Measurements from ENCODE around the gene IMP4. TPM values are rescaled to one million over a fixed set of nuclear protein-coding genes. Genes with fewer than 3 reads are reported as not detected.

Gene IMP4
- total RNA-seq, 4 donors from 2014 or later: 69.2 to 112 (median 91.2) TPM

DNA sequence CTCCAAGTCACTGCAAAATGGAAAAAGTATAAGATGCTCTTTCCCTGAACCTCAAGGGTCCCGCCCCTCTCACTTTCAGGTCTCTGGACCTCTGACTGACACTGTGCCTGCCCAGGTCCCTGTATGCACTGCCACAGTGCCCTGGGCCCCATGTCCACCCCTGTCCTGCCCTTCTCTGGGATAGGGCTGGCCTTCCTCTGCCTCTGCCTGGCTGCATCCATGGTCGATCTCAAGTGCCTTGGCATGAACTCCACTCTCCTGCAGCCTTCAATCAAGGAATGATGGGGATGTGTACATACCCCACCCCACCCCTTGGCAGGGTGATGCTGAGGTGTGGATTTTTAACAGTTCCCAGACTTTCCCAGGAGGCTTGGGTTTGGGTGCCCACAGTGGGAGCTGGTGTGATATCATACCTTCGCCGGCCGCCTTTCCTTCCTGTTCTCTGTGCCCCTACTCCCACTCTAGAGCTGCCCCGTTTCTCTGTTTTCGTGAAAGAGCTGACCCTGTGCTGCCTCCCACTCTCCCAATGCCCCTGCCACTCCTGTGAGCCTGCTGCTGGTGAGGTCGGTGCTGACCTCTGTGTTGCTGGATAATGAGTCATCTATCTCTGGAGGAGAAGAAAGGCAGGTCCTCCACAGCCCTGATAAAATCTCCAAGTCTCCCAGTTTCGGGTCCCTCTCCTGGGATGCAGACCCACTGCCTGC is 32.0 kb downstream of the IMP4 start:
- intact Hi-C loops (cut with DNase I): no loop called here
- Histone ChIP-seq H3K4me1 (peaks cover 14 to 51% (median 16%) of the 10 kb centered on the region in 3 donors), H3K27ac (no peak overlapping the region), H3K9me3 (no peaks in the 10 kb centered on the region), H3K36me3 (peaks cover 0 to 25% (median 0%) of the 10 kb centered on the region in 3 donors), H3K27me3 (no peaks in the 10 kb centered on the region), H3K4me3 (no peak overlapping the region)
- DNase-seq: no peak
- TF ChIP-seq POLR2A (IDR thresholded peaks at IDR 0.05): no peak
- TF ChIP-seq, protein P1, sequence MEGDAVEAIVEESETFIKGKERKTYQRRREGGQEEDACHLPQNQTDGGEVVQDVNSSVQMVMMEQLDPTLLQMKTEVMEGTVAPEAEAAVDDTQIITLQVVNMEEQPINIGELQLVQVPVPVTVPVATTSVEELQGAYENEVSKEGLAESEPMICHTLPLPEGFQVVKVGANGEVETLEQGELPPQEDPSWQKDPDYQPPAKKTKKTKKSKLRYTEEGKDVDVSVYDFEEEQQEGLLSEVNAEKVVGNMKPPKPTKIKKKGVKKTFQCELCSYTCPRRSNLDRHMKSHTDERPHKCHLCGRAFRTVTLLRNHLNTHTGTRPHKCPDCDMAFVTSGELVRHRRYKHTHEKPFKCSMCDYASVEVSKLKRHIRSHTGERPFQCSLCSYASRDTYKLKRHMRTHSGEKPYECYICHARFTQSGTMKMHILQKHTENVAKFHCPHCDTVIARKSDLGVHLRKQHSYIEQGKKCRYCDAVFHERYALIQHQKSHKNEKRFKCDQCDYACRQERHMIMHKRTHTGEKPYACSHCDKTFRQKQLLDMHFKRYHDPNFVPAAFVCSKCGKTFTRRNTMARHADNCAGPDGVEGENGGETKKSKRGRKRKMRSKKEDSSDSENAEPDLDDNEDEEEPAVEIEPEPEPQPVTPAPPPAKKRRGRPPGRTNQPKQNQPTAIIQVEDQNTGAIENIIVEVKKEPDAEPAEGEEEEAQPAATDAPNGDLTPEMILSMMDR (IDR thresholded peaks at IDR 0.05): no peak
- 82 to 95% methylated on average over 5 to 9 of the region's 9 CpGs for WGBS, 2 donors

DNA sequence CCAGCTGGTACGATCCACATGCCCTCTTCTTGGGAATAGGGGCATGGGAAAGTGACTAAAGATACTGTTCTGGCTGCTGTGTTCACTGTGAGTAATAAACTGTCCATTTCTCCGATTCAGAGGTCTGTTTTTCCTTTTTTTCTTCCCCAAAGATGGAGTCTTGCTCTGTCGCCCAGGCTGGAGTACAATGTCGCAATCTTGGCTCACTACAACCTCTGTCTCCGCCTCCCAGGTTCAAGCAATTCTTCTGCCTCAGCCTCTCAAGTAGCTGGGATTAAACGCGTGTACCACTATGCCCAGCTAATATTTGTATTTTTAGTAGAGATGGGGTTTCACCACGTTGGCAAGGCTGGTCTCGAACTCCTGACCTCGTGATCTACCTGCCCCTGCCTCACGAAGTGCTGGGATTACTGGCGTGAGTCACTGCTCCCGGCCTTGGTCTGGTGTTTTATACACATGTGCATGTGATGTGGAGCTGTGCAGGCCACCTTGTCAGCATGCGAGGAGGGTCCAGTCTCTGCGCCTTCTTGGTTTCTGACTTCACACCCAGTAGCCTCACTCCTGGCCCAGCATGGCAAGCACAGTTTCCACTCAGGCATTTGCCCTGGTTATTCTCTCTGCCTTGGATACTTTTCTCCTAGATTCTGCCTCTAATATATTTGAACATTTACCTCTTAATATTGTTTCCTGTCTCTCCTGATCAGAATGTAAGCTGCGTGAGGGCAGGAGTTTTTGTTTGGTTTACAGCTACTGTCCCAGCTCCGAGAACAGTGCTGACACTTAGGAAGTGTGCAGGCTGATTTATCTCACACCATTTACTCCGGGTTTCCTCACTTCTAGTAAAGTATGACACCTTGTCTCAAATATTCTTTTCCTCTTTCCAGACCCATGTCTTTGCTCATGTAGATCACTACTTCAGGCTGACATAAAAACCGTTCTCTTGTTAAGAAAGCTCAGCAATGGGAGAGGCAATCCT is 32.9 kb downstream of the IMP4 start:
- no peak overlapping the region for H3K27ac ChIP-seq
- no peak for DNase-seq
- 89 to 93% methylated on average over 18 to 19 of the region's 19 CpGs for WGBS, 2 donors
- H3K36me3 ChIP-seq: peaks cover 0 to 17% (median 0%) of the 10 kb centered on the region in 3 donors
- no peaks in the 10 kb centered on the region for H3K27me3 ChIP-seq
- H3K4me3 ChIP-seq: no peak overlapping the region
- peaks cover 14 to 48% (median 16%) of the 10 kb centered on the region in 3 donors for H3K4me1 ChIP-seq
- H3K9me3 ChIP-seq: no peaks in the 10 kb centered on the region
- TF ChIP-seq, protein P1 (IDR thresholded peaks at IDR 0.05): no peak
- TF ChIP-seq POLR2A (IDR thresholded peaks at IDR 0.05): no peak
- intact Hi-C loops (cut with DNase I): no loop called here

DNA sequence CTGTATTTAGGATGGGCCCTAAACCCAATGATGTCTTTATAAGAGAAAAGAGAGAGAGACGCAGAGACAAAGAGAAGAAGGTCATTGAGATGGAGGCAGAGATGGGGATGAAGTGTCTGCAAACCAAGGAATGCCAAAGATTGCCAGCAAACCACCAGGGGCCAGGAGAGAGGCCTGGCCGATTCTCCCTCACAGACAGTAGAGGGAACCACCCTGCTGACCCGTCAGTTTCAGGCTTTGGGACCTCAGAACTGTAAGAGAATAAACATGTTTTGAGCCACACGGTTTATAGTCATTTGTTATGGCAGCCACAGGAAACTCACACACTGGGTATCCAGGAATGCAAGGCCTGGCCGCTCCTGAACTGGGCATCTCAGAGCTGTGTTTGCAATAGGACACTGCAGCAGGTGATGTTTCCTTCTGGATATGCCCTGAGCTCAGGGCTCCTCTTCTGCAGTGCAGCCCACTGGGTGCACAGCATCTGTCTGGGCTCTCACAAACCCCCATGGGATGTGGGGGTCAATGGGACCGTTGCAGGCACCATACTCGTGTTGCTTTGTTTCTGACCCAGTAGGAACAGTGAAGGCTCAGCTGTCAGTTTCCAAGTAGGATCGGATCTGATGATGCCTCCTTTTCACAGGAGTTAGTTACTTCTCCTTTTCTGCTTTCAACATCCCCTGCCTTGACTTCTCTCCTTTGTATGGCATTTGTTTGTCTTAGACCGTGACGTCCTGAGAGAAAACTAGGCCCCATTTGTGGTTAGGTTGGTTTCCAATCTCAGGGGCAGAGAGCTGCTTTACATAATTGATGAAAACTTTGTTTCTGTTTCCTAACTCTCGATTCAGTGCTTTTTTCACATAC is 34.0 kb downstream of the IMP4 start:
- Histone ChIP-seq H3K27ac (peak overlapping the region in 1 of 4 donors; percentile 17), H3K27me3 (no peaks in the 10 kb centered on the region), H3K4me3 (no peak overlapping the region), H3K36me3 (peaks cover 0 to 20% (median 0%) of the 10 kb centered on the region in 3 donors), H3K4me1 (peaks cover 4 to 38% (median 7%) of the 10 kb centered on the region in 3 donors), H3K9me3 (no peaks in the 10 kb centered on the region)
- DNase-seq: no peak
- intact Hi-C loops (cut with DNase I): no loop called here
- WGBS, 2 donors: 66 to 79% methylated on average over 10 of the region's 11 CpGs
- TF ChIP-seq POLR2A (IDR thresholded peaks at IDR 0.05): no peak
- TF ChIP-seq, protein P1 (IDR thresholded peaks at IDR 0.05): peak in 1 of 6 experiments; percentile 14

DNA sequence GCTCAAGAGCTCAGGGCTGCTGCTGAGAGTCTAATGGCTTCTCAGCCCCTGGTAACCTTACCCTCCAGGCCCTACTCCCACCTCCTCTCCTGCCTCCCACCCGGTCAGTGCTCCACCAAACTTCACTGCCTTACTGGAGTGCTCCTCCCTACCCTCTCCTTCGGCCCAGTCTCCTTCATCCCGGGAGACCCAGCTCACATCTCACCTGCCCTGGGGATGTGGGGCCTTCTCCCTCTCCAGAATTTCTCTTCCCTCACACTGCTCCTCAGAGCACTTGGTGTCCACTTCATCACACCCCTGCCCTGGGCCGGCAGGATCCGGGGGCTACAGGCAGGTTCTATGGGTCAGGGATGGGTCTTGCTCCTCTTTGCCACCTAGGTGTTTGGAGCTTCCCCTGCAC is 34.8 kb downstream of the IMP4 start:
- Histone ChIP-seq H3K36me3 (peaks cover 0 to 27% (median 0%) of the 10 kb centered on the region in 3 donors), H3K27me3 (no peaks in the 10 kb centered on the region), H3K27ac (peak overlapping the region in 1 of 4 donors; percentile 17), H3K9me3 (no peaks in the 10 kb centered on the region), H3K4me1 (peaks cover 0 to 29% (median 7%) of the 10 kb centered on the region in 3 donors), H3K4me3 (no peak overlapping the region)
- no peak for DNase-seq
- intact Hi-C loops (cut with DNase I): no loop called here
- 88 to 90% methylated on average over 3 to 4 of the region's 5 CpGs for WGBS, 2 donors
- TF ChIP-seq, protein P1 (IDR thresholded peaks at IDR 0.05): no peak
- no peak for TF ChIP-seq POLR2A (IDR thresholded peaks at IDR 0.05)
